GM12878 (cell line): Measurements from ENCODE around the gene UBE2E2. TPM values are rescaled to one million over a fixed set of nuclear protein-coding genes. Genes with fewer than 3 reads are reported as not detected.

Experiments
- ATAC-seq: fragments of 200-7000 bp; cut with Tn5 transposase; 3 replicates; pipeline ENCODE4 v1.9.1; 2020; ENCODE audit warnings: mild to moderate bottlenecking, moderate library complexity
- BruUV-seq: library from RNA; stranded (reverse); fragments of 400-500 nt; replicated peaks from 2 replicates; lab custom pipeline; 2021; lab: Mats Ljungman, UMichigan
- CTCF ChIA-PET: fragments of 300-600 bp; sonication (Branson Sonifier 250); formaldehyde crosslinking; extraction: SDS; loops from one replicate; lab custom pipeline; 2021; ENCODE audit warnings: inconsistent platforms; lab: Yijun Ruan, JAX
- POLR2A ChIA-PET: fragments of 350-600 bp; formaldehyde crosslinking; extraction: SDS; loops from one replicate; lab custom pipeline; 2021; ENCODE audit warnings: inconsistent platforms; lab: Charles Lee
- RAD21 ChIA-PET: fragments of 300-600 bp; sonication (Branson Sonifier 250); formaldehyde crosslinking; loops from one replicate; lab custom pipeline; 2023; ENCODE audit warnings: antibody characterized with exemption; ENCODE audit not compliant: unreplicated experiment; lab: Charles Lee
- SMC1A ChIA-PET: fragments of 300-600 bp; sonication (Branson Sonifier 250); formaldehyde crosslinking; loops from one replicate; lab custom pipeline; 2023; ENCODE audit not compliant: unreplicated experiment, uncharacterized antibody; lab: Charles Lee
- DNase-seq: peaks from one replicate; pipeline ENCODE4 v3.0.0-alpha.2; 2011; ENCODE audit warnings: low read depth, low spot score
- FAIRE-seq: peaks from 3 replicates; lab custom pipeline; 2011; peaks lifted over from hg19 to GRCh38; lab: Jason Lieb, UNC
- H2AFZ ChIP-seq: 2 replicates; pipeline ENCODE4 v1.6.0; 2011; ENCODE audit warnings: low read depth, low read length, control low read depth; ENCODE audit not compliant: control insufficient read depth
- H3K27ac ChIP-seq: 2 replicates; pipeline ENCODE4 v1.5.1; 2011; ENCODE audit warnings: control low read depth; ENCODE audit not compliant: control insufficient read depth, insufficient read depth
- H3K27me3 ChIP-seq, 2 experiments: replicated peaks in 1 of 2; 2 replicates each; pipeline versions ENCODE4 v1.6.0 to v1.6.1; 2011; ENCODE audit warnings: low read length in 1 of 2; ENCODE audit not compliant: control insufficient read depth in 2 of 2, insufficient read depth in 2 of 2
- H3K36me3 ChIP-seq, 2 experiments: 2 replicates each; pipeline ENCODE4 v1.5.1; 2011; ENCODE audit warnings: low read length in 1 of 2; ENCODE audit not compliant: control insufficient read depth in 2 of 2, insufficient read depth in 2 of 2
- H3K4me1 ChIP-seq: 2 replicates; pipeline ENCODE4 v1.6.1; 2011; ENCODE audit warnings: mild to moderate bottlenecking, low read length, moderate library complexity, mixed read lengths; ENCODE audit not compliant: control insufficient read depth, insufficient read depth
- H3K4me2 ChIP-seq: 2 replicates; pipeline ENCODE4 v1.6.0; 2011; ENCODE audit warnings: control low read depth; ENCODE audit not compliant: control insufficient read depth, insufficient read depth
- H3K4me3 ChIP-seq: fragments of 200-600 bp; sonication (generic); 2 replicates; pipeline ENCODE4 v1.5.1; 2016
- H3K79me2 ChIP-seq: 2 replicates; pipeline ENCODE4 v1.6.0; 2011; ENCODE audit warnings: low read length; ENCODE audit not compliant: control insufficient read depth, insufficient read depth
- H3K9ac ChIP-seq: 2 replicates; pipeline ENCODE4 v1.8.0; 2011; ENCODE audit warnings: low read length, control low read depth, mixed read lengths; ENCODE audit not compliant: control insufficient read depth, insufficient read depth
- H3K9me3 ChIP-seq: replicated peaks from 3 replicates; pipeline ENCODE4 v1.5.1; 2011; ENCODE audit warnings: mild to moderate bottlenecking, low read length; ENCODE audit not compliant: control insufficient read depth, insufficient read depth
- H4K20me1 ChIP-seq: 2 replicates; pipeline ENCODE4 v1.6.0; 2011; ENCODE audit not compliant: control insufficient read depth, insufficient read depth
- CEBPZ ChIP-seq: fragments of 150-350 bp; IDR thresholded peaks from 2 replicates; pipeline ENCODE4 v1.6.1; 2016; ENCODE audit warnings: low read depth, low read length
- EZH2 ChIP-seq: IDR thresholded peaks from 2 replicates; pipeline ENCODE4 v1.6.1; 2012; ENCODE audit warnings: low read depth, mild to moderate bottlenecking, control low read depth, inconsistent platforms, low read length, borderline replicate concordance; ENCODE audit not compliant: control insufficient read depth
- FOXM1 ChIP-seq: IDR thresholded peaks from 2 replicates; pipeline ENCODE4 v1.6.1; 2012; ENCODE audit warnings: low read depth, mild to moderate bottlenecking, inconsistent platforms, low read length, moderate library complexity
- HDAC6 ChIP-seq: fragments of 200-600 bp; sonication (generic); IDR thresholded peaks from one replicate; pipeline ENCODE4 v1.8.0; 2017; ENCODE audit warnings: antibody characterized with exemption; ENCODE audit not compliant: unreplicated experiment
- NR2C2 ChIP-seq: IDR thresholded peaks from 2 replicates; pipeline ENCODE4 v1.6.1; 2011; ENCODE audit warnings: borderline replicate concordance, low read depth; ENCODE audit not compliant: control insufficient read depth, insufficient read length
- PKNOX1 ChIP-seq: fragments of 450-650 bp; IDR thresholded peaks from 2 replicates; pipeline ENCODE4 v1.6.1; 2016; ENCODE audit warnings: mild to moderate bottlenecking
- YBX1 ChIP-seq: fragments of 450-650 bp; IDR thresholded peaks from 2 replicates; pipeline ENCODE4 v1.6.1; 2016; ENCODE audit warnings: antibody characterized with exemption
- WGBS: methylation state at CpG from one replicate; pipeline ENCODE4 v1.1.6; 2016; ENCODE audit warnings: low lambda C conversion rate; ENCODE audit not compliant: insufficient replicate concordance, insufficient coverage; ENCODE audit errors: missing lambda C conversion rate; 5-methylcytosine and 5-hydroxymethylcytosine counted together
- in situ Hi-C: fragments of 300-500 bp; cut with MboI; formaldehyde crosslinking; loops from 9 replicates; pipeline ENCODE4 v1.14.3; 2018; ENCODE audit warnings: mixed read lengths
- intact Hi-C: fragments of 100-400 bp; cut with micrococcal nuclease; formaldehyde crosslinking; loops from one replicate; pipeline ENCODE4 v1.14.2; 2022; ENCODE audit not compliant: unreplicated experiment
- polyA plus RNA-seq, 11 experiments: library from polyadenylated mRNA; depleted of rRNA in 4 of 11; unstranded in 6 of 11; stranded (reverse) in 5 of 11; fragments of >200 nt; fragmentation: Nextera tagmentation in 4 of 11; fragmentation: Illumina TruSeq in 1 of 11; extraction: Ambion mirVana in 4 of 11; extraction: Trizol in 1 of 11; gene quantifications; 1 replicate in 1 of 11; 2 replicates in 10 of 11; pipeline versions ENCODE4 v1.2.1 to v1.2.3, GENCODE V29; 2011 to 2016; ENCODE audit warnings: inconsistent platforms in 2 of 11, missing spikeins in 2 of 11, low read depth in 1 of 11
- total RNA-seq, 4 experiments: library from RNA; depleted of rRNA in 3 of 4; stranded (reverse); fragments of >200 nt in 3 of 4; fragmentation: Illumina TruSeq in 1 of 4; extraction: Trizol in 1 of 4; gene quantifications; 2 replicates each; pipeline versions ENCODE4 v1.2.1 to v1.2.3, GENCODE V29; 2013 to 2021
- TF ChIP-seq, protein P1 (sequence below): fragments of 450-650 bp; IDR thresholded peaks from 2 replicates; pipeline ENCODE4 v1.6.1; 2016; ENCODE audit warnings: mild to moderate bottlenecking, moderate library complexity, borderline replicate concordance

UBE2E2 gene
- total and polyA plus RNA-seq, 10 of the 15 experiments (the other 5 are each of a cell fraction or from before 2014, with no cell fraction given) = 8.7 to 71.0 (median 36.4) TPM

- no peak for TF ChIP-seq CEBPZ
- no peak for TF ChIP-seq NR2C2
- TF ChIP-seq FOXM1 = no peak
- no peak for TF ChIP-seq PKNOX1
Observed at GRCh38 chr3:23474580-23475357, 271.6 kb downstream of the UBE2E2 start (continued).

DNA sequence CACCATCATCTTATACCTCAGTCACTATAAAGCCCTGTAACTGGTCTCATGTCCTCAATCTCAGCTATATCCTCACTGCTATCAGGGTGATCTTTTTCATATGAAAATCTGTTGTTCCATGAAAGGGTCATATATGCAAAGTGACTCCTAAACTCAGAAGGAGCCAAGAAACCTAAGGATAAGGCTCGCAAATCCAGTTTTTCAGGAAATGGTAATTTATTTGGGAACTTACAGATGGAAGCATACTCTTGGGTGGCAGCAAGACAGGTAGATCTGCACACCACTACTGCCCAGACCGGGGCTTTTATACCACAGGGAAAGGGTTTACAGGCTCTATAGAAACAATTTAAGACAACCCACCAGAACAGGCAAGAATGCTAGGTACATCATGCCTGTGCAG, 272.3 kb downstream of the UBE2E2 start:
- ChIA-PET SMC1A (interaction anchor here (1.7 kb wide), 1 partner anchor 9 kb away, joined by 8 read pairs; no protein-coding TSS in a partner anchor), RAD21 (no interaction called here), POLR2A (no interaction called here), CTCF (no interaction called here)
- Histone ChIP-seq H3K9ac (no peak overlapping the region), H4K20me1 (no peaks in the 10 kb centered on the region), H3K79me2 (no peaks in the 10 kb centered on the region), H3K9me3 (peaks cover 22% of the 10 kb centered on the region), H3K36me3 (no peaks in the 10 kb centered on the region; a peak in 1 of 4 replicates), H3K4me1 (no peaks in the 10 kb centered on the region), H3K4me2 (no peak overlapping the region), H3K27me3 (no peaks in the 10 kb centered on the region), H3K27ac (no peak overlapping the region), H3K4me3 (no peak overlapping the region), H2AFZ (no peak overlapping the region)
- 97% methylated on average over 2 of the region's 2 CpGs for WGBS
- no TSS peak for BruUV-seq
- in situ Hi-C loops = no loop called here
- no peak for ATAC-seq
- intact Hi-C loops = no loop called here
- no peak for FAIRE-seq
- DNase-seq = no peak
- no peak for TF ChIP-seq YBX1
- TF ChIP-seq, protein P1, sequence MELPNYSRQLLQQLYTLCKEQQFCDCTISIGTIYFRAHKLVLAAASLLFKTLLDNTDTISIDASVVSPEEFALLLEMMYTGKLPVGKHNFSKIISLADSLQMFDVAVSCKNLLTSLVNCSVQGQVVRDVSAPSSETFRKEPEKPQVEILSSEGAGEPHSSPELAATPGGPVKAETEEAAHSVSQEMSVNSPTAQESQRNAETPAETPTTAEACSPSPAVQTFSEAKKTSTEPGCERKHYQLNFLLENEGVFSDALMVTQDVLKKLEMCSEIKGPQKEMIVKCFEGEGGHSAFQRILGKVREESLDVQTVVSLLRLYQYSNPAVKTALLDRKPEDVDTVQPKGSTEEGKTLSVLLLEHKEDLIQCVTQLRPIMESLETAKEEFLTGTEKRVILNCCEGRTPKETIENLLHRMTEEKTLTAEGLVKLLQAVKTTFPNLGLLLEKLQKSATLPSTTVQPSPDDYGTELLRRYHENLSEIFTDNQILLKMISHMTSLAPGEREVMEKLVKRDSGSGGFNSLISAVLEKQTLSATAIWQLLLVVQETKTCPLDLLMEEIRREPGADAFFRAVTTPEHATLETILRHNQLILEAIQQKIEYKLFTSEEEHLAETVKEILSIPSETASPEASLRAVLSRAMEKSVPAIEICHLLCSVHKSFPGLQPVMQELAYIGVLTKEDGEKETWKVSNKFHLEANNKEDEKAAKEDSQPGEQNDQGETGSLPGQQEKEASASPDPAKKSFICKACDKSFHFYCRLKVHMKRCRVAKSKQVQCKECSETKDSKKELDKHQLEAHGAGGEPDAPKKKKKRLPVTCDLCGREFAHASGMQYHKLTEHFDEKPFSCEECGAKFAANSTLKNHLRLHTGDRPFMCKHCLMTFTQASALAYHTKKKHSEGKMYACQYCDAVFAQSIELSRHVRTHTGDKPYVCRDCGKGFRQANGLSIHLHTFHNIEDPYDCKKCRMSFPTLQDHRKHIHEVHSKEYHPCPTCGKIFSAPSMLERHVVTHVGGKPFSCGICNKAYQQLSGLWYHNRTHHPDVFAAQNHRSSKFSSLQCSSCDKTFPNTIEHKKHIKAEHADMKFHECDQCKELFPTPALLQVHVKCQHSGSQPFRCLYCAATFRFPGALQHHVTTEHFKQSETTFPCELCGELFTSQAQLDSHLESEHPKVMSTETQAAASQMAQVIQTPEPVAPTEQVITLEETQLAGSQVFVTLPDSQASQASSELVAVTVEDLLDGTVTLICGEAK = no peak
- TF ChIP-seq HDAC6 = no peak
- TF ChIP-seq EZH2 = no peak
